SU-DHL-6 (cell line): Measurements from ENCODE around the gene MOV10L1.

Source experiments
- CTCF ChIP-seq: fragments of 200-600 bp; sonication (generic); IDR thresholded peaks from one replicate; pipeline ENCODE4 v1.5.1; 2017; ENCODE audit warnings: antibody characterized with exemption, mild to moderate bottlenecking, low read length, moderate library complexity; ENCODE audit not compliant: insufficient read depth, poor library complexity, severe bottlenecking
- EZH2phosphoT487 ChIP-seq: fragments of 200-600 bp; sonication (generic), shearing (Covaris generic); conservative IDR thresholded peaks from 2 replicates; pipeline ENCODE4 v1.6.1; 2018; ENCODE audit warnings: mild to moderate bottlenecking, antibody characterized with exemption, low read length, moderate library complexity, mixed read lengths

- TF ChIP-seq CTCF = no peak
- no peak for TF ChIP-seq EZH2phosphoT487
Observed at GRCh38 chr22:50045211-50046018, 44.4 kb upstream of the MOV10L1 start.
